ENCODE results near the gene UBE2I.

The UBE2I gene

GRCh38 chr16:1364510-1364909 lies 55.1 kb downstream of the UBE2I start:
- no peak for DNase-seq

- no peak for DNase-seq
Observed at GRCh38 chr16:1366060-1366711, 56.8 kb downstream of the UBE2I start.

- no peak for DNase-seq
Observed at GRCh38 chr16:1366712-1367299, 57.4 kb downstream of the UBE2I start.

- DNase-seq, result no peak
Observed at GRCh38 chr16:1367486-1368174, 58.2 kb downstream of the UBE2I start.

GRCh38 chr16:1371054-1371978 lies 61.9 kb downstream of the UBE2I start:
- DNase-seq, result no peak

GRCh38 chr16:1372292-1372950 lies 63.0 kb downstream of the UBE2I start:
- no peak for DNase-seq

GRCh38 chr16:1374418-1375297 lies 65.2 kb downstream of the UBE2I start:
- DNase-seq, result no peak

- DNase-seq, result no peak
Observed at GRCh38 chr16:1375298-1375640, 65.8 kb downstream of the UBE2I start.

- DNase-seq, result no peak
Observed at GRCh38 chr16:1375741-1376410, 66.4 kb downstream of the UBE2I start.

Measured in activated naive CD4-positive, alpha-beta T cell treated with anti-CD3 and anti-CD28 coated beads, Interleukin-2, amount 50 U/mL, for 16 hours (primary cell).